GM12874 (cell line): ENCODE results near the gene SIRT7.

ENCODE experiments used
- TF ChIP-seq, protein P1 (sequence below): IDR thresholded peaks from 2 replicates; pipeline ENCODE4 v1.5.1; 2011; ENCODE audit warnings: low read depth, mild to moderate bottlenecking, control low read depth, low read length, moderate library complexity; ENCODE audit not compliant: insufficient read depth

Gene SIRT7

DNA sequence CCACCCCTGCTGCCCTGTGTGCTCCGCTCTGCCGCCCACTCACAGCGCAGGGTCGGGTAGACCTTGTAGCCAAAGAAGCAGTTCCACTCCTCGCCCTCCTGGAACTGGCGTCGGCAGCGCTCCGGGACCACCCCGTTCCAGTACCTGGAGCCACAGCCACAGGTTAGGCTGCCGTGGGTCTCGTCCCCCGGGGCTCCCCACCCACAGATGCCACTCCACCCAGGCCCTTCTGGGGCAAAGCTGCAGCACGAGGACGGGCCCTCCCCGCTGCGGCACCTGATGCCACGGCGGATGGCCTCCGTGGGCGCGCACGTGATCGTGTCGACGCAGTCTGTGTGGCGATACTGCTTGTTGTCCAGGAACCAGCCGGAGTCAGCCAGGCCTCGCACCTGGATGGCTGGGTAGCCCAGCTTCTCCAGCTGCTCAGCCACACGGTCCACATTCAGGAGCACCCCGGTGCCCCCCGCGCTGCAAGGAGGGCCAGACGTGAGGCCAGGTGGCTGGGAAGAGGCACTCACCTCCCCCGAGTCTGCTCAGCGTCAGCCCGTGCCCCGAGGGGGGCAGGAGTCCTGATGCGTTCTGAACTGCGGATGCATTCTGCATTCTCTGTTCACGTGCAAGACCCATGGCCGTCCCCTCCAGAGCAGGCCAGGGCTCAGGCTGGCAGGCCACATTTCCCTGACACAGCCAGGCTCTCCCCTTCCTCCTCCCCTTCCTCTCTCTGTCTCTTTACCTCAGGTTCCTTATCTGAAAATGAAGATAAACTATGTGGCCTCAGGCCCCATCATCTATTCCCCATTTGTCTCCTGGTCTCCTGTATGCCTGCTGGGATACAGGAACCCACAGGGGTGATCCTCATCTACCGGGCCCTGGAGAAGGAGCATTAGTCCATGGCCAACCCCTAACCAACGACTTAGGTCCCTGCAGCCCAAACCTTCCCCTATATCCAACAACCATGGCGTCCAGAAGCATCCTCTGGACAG lies 38.9 kb upstream of the SIRT7 start:
- TF ChIP-seq, protein P1, sequence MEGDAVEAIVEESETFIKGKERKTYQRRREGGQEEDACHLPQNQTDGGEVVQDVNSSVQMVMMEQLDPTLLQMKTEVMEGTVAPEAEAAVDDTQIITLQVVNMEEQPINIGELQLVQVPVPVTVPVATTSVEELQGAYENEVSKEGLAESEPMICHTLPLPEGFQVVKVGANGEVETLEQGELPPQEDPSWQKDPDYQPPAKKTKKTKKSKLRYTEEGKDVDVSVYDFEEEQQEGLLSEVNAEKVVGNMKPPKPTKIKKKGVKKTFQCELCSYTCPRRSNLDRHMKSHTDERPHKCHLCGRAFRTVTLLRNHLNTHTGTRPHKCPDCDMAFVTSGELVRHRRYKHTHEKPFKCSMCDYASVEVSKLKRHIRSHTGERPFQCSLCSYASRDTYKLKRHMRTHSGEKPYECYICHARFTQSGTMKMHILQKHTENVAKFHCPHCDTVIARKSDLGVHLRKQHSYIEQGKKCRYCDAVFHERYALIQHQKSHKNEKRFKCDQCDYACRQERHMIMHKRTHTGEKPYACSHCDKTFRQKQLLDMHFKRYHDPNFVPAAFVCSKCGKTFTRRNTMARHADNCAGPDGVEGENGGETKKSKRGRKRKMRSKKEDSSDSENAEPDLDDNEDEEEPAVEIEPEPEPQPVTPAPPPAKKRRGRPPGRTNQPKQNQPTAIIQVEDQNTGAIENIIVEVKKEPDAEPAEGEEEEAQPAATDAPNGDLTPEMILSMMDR: no peak

DNA sequence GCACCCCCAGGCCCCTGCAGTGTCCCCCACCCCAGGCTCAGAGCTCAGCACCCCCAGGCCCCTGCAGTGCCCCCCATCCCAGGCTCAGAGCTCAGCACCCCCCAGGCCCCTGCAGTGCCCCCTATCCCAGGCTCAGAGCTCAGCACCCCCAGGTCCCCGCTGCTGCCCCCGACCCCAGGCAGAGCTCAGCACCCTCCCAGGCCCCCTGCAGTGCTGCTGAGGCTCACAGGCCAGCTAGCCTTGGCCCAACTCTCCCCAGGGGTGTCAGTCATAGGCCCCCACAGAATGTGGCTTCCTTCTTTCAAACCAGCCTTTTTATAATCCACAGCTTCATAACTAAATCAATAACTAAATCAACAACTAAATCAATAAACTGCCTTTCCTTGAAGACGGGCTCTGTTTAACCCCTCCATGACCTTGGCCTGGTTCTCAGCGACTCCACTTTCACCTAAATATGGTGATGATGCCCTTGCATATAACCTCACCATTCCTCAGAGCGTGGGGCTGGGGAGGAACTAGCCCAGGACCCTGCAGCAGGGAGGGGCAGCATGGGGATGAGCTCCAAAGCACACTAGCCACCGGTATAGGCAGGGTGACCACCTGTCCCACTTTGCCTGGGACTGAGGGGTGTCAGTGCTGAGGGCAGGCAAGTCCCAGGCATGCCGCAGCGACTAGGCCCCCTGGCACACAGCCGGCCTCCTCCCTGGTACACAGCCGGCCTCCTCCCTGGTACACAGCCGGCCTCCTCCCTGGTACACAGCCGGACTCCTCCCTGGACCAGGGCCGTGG lies 38.0 kb upstream of the SIRT7 start:
- TF ChIP-seq, protein P1: no peak

DNA sequence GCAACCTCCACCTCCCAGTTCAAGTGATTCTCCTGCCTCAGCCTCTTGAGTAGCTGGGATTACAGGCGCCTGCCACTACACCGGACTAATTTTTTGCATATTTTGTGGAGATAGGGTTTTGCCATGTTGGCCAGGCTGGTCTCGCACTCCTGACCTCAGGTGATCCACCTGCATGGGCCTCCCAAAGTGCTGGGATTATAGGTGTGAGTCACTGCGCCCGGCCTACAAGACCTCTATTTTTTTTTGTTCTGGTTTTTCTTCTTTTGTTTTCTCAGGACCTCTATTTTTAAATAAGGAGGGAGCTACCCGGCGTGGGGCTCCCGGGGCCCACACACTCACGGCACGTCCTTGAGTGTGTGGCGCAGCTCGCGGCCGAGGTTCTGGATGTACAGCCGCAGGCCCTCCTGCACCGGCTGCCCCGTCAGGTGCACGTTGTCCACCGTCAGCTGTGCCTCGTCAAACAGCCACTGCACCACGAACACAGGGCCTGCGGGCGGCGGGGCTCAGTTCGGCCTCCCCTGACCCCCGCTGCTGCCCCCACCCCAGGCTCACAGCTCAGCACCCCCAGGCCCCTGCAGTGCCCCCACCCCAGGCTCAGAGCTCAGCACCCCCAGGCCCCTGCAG lies 37.2 kb upstream of the SIRT7 start:
- TF ChIP-seq, protein P1: no peak

DNA sequence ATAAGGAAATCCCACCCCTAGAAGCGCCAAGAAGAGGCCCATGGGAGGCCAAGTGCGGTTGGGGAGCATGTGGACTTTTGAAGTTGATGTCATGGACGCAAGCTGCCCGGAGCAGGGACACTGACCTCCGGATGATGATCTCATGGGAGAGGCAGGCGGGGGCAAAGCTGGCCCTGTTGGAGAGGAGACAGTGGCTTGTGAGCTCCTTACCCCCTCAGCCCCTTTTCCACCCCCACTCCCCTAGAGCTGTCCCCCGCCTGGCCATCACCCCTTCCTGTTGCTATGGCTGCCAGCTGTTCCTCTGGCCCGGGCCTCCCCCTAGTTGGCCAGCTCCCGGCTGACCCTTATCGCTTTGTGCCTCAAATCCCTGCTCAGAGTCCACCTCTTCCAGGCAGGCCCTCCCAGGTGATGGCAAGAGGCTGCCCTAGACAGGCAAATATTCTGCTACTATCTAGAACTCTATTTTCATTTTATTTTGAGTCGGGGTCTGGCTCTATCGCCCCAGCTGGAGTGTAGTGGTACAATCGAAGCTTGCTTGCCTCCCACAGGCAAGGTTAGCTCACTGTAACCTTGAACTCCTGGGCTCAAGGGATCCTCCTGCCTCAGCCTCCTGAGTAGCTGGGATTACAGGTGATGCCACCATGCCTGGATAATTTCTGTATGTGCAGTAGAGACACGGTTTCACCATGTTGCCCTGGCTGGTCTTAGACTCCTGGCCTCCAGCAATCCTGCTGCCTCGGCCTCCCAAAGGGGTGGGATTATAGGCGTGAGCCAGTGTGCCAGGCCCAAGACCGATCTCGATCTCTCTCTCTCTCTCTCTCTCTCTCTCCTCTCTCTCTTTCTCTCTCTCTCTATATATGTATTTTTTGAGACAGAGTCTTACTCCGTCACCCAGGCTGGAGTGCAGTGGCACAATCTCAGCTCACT lies 36.4 kb upstream of the SIRT7 start:
- TF ChIP-seq, protein P1: no peak

DNA sequence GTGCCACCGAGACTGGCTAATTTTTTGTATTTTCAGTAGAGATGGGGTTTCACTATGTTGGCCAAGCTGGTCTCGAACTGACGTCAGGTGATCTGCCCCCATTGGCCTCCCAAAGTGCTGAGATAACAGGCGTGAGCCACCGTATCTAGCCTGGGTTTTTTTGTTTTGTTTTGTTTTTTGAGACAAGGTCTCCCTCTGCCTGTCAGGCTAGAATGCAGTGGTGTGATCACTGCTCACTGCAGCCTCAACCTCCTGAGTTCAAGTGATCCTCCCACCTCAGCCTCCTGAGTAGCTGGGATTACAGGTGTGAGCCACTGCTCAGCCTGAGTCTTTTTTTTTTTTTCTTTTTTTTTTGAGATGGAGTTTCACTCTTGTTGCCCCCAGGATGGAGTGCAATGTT lies 35.5 kb upstream of the SIRT7 start:
- TF ChIP-seq, protein P1: 0 out of 2 replicates have a peak, but pooled peaks have one; percentile 2

DNA sequence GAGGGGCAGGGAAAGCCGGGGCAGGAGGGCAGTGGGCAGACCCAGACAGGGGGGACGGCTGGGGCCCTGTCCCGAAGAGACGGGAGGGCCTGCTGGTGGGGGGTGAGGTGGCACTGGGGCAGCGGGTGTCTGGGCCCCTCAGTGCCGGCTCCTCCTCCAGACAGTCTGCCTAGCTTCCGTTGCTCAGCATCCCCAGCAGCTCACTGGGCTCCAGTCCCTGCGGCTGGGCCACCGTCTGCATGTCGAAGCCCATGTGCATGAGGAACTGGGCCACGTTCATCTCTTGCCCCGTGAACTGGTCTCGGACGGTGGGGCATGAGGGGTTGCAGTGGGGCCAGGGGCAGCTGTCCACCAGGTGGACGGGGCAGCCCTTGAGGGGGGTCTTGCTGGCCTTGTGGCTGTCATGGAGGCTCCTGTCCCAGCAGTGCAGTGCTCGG lies 34.8 kb upstream of the SIRT7 start:
- TF ChIP-seq, protein P1: no peak
